Renal cortical epithelial cell (primary cell): ENCODE measurements around the gene HEBP2. TPM values are rescaled to one million over a fixed set of nuclear protein-coding genes. Genes with fewer than 3 reads are reported as not detected.
A peak's percentile ranks its signal among the peaks of the same experiment; 100 is the strongest.
"Not testable (repeated sequence)": the region's sequence is repeated elsewhere in the genome, so short reads cannot be mapped to it uniquely, and the experiment has no call there.

Experiments
- DNase-seq: peaks from one replicate; pipeline ENCODE4 v3.0.0-alpha.2; 2011; ENCODE audit warnings: low read depth
- total RNA-seq: library from RNA; depleted of rRNA; stranded (reverse); fragments of >200 nt; gene quantifications from 2 replicates; pipeline ENCODE4 v1.2.3, GENCODE V29; 2014

HEBP2 gene
- total RNA-seq: 39.0 and 80.4 TPM in 2 replicates

GRCh38 chr6:138403801-138404665 lies at the start of gene HEBP2:
Gene HEBP2, plus strand, starts transcription at chr6:138404223. Its CDS starts 273 bp downstream, at chr6:138404496.
- DNase-seq: peak; percentile 74

- DNase-seq: no peak
Observed at GRCh38 chr6:138357928-138358327, 46.1 kb upstream of the HEBP2 start.

- DNase-seq: not testable (repeated sequence)
Observed at GRCh38 chr6:138368684-138369083, 35.3 kb upstream of the HEBP2 start.

GRCh38 chr6:138370631-138371451 lies 33.2 kb upstream of the HEBP2 start:
- DNase-seq: no peak

- no peak for DNase-seq
Observed at GRCh38 chr6:138371452-138371711, 32.6 kb upstream of the HEBP2 start.

- peak; percentile 60 for DNase-seq
Observed at GRCh38 chr6:138371720-138372119, 32.3 kb upstream of the HEBP2 start.

GRCh38 chr6:138372711-138373463 lies 31.1 kb upstream of the HEBP2 start:
- peak; percentile 21 for DNase-seq

- no peak for DNase-seq
Observed at GRCh38 chr6:138374230-138374629, 29.8 kb upstream of the HEBP2 start.

- no peak for DNase-seq
Observed at GRCh38 chr6:138374815-138375214, 29.2 kb upstream of the HEBP2 start.

GRCh38 chr6:138377042-138377441 lies 27.0 kb upstream of the HEBP2 start:
- DNase-seq: no peak

GRCh38 chr6:138377844-138378243 lies 26.2 kb upstream of the HEBP2 start, which contains the start of gene SMIM28:
Gene SMIM28, plus strand, starts transcription at chr6:138377905. Its CDS starts 168 bp downstream, at chr6:138378073.
- DNase-seq: peak; percentile 16

- DNase-seq: no peak
Observed at GRCh38 chr6:138378463-138378862, 25.6 kb upstream of the HEBP2 start.

- DNase-seq: peak; percentile 50
Observed at GRCh38 chr6:138382498-138383265, 21.3 kb upstream of the HEBP2 start.

GRCh38 chr6:138383776-138384175 lies 20.2 kb upstream of the HEBP2 start:
- no peak for DNase-seq

- DNase-seq: no peak
Observed at GRCh38 chr6:138386897-138387296, 17.1 kb upstream of the HEBP2 start.

- no peak for DNase-seq
Observed at GRCh38 chr6:138387577-138388368, 16.2 kb upstream of the HEBP2 start.

GRCh38 chr6:138389551-138389950 lies 14.5 kb upstream of the HEBP2 start:
- no peak for DNase-seq

- DNase-seq: no peak
Observed at GRCh38 chr6:138393871-138394783, 9.9 kb upstream of the HEBP2 start.

GRCh38 chr6:138396709-138397108 lies 7.3 kb upstream of the HEBP2 start:
- DNase-seq: no peak
